ENCODE data around the gene CHRM1.

Gene CHRM1

GRCh38 chr11:62905296-62905695 lies 15.9 kb downstream of the CHRM1 start:
- DNase-seq (ENCODE audit: low spot score), result no peak

GRCh38 chr11:62902932-62903331 lies 18.2 kb downstream of the CHRM1 start:
- no peak for DNase-seq (ENCODE audit: low spot score)

- no peak for DNase-seq (ENCODE audit: low spot score)
Measured at GRCh38 chr11:62898027-62898426, 23.1 kb downstream of the CHRM1 start.

- DNase-seq (ENCODE audit: low spot score), result no peak
Measured at GRCh38 chr11:62897311-62897710, 23.9 kb downstream of the CHRM1 start.

DNA sequence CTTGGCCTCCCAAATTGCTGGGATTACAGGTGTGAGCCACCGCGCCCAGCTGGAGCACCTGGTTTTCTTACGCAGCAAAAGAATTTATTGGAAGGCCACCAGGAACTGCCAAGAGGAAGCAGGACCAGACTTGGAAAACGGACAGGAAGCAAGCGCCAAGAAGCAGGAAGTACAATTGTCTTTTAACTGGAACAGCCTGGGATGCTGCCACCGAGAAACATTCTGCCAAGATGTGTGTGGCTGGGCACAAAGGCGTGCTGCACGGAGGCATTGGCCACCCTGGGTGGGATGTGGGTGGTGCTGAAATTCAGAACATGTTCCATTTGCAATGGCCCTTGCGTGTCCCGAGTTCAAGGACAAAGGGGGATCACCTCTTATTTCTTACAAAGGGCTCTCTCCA lies 25.1 kb downstream of the CHRM1 start:
- DNase-seq (ENCODE audit: low spot score), result no peak

DNA sequence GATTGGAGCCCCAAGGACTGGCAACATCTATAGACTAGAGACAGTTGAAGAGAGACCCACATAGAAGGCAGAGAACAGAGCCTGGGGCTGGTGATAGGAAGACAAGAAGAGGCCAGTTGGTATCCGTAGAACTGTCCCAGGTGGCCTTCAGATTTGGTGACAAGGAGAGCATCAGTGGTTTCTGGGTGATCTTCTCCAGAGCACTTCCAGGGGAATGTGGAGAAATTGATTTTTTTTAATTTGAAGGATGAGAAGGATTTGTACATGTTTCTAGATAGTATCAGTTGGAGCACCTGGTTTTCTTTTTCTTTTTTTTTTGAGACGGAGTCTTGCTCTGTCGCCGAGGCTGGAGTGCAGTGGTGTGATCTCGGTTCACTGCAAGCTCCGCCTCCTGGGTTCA lies 25.7 kb downstream of the CHRM1 start:
- DNase-seq (ENCODE audit: low spot score), result no peak

DNA sequence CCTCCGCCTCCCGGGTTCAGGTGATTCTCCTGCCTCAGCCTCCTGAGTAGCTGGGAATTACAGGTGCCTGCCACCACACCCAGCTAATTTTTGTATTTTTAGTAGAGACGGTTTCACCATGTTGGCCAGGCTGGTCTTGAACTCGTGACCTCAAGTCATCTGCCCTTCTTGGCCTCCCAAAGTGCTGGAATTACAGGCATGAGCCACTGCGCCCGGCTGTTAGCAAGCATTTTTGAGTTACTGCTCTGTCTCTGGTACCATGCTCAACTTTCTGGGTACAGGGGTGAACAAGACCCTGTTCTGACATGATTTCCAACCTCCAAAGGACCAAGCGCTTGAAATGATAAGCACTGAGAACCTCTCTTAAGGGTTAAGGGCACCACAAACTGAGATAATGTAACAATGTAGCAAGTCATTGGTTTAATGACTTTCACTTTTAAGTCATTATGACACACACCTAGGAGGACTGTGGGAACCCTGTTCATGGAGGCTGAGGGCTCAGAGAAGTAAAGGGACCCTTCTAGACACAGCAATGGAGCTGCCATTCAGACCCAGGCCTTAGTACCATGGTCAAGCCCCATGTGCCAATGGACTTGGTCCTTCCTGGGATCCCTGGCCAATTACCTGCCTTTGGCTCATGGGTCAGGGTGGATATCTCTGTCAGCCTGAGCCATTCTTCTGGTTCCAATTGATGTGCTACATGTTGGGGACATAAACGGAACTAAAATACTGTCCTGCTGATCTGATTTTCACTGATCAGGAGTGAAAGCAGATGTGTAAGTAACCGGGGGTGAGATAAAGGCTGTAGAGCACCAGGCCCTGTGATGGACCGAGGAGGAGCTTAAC lies 28.9 kb downstream of the CHRM1 start:
- DNase-seq (ENCODE audit: low spot score), result no peak

GRCh38 chr11:62889484-62890437 lies 31.4 kb downstream of the CHRM1 start:
- no peak for DNase-seq (ENCODE audit: low spot score)

GRCh38 chr11:62889126-62889483 lies 32.1 kb downstream of the CHRM1 start:
- no peak for DNase-seq (ENCODE audit: low spot score)

DNA sequence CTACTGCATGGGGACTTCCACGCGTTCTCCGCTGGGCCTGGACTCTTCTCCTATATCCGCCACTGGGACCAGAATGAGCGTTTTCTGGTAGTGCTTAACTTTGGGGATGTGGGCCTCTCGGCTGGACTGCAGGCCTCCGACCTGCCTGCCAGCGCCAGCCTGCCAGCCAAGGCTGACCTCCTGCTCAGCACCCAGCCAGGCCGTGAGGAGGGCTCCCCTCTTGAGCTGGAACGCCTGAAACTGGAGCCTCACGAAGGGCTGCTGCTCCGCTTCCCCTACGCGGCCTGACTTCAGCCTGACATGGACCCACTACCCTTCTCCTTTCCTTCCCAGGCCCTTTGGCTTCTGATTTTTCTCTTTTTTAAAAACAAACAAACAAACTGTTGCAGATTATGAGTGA lies 32.8 kb downstream of the CHRM1 start:
- DNase-seq (ENCODE audit: low spot score), result no peak

- no peak for DNase-seq (ENCODE audit: low spot score)
Measured at GRCh38 chr11:62885137-62885750, 35.9 kb downstream of the CHRM1 start.

GRCh38 chr11:62883673-62884072 lies 37.5 kb downstream of the CHRM1 start:
- DNase-seq (ENCODE audit: low spot score), result no peak

DNA sequence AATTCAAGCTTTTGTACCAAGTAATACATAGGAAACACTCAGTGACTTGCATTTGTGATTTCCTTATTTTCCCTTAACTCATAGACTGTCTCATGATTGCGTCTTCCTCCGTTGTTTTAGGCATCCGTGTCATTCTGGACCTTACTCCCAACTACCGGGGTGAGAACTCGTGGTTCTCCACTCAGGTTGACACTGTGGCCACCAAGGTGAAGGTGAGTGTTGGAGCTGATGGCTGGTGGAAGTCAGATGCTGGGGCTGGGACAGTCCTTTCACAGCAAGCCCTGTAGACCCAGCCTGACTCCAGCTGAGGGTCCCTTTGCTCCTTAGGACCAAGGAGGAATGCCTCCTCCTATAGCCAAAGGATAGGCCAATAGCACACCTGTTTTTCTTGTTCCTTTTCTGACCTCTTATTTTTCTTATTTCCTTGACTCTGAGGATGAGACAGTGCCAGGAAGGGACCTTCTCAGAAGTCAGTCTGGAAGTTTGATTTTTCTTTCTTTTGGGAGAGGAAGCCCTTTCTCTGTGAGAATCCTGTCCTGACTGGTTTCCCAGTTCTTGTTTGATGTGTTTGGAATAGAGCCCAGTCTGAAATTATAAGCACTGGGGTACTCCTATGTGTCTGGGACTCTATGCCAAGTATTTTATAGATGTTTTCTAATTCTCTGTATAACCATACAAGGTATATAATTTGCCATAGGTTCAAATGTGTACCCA lies 38.2 kb downstream of the CHRM1 start:
- DNase-seq (ENCODE audit: low spot score), result no peak

GRCh38 chr11:62882431-62882749 lies 38.8 kb downstream of the CHRM1 start:
- DNase-seq (ENCODE audit: low spot score), result no peak

GRCh38 chr11:62881579-62882430 lies 39.4 kb downstream of the CHRM1 start:
- peak; percentile 92 for DNase-seq (ENCODE audit: low spot score)

- peak; percentile 86 for DNase-seq (ENCODE audit: low spot score)
Measured at GRCh38 chr11:62880803-62881578, 40.2 kb downstream of the CHRM1 start, which contains the start of gene SLC3A2. Gene SLC3A2 (plus strand): TSS chr11:62880896. CDS start chr11:62881024, 128 bp downstream.

DNA sequence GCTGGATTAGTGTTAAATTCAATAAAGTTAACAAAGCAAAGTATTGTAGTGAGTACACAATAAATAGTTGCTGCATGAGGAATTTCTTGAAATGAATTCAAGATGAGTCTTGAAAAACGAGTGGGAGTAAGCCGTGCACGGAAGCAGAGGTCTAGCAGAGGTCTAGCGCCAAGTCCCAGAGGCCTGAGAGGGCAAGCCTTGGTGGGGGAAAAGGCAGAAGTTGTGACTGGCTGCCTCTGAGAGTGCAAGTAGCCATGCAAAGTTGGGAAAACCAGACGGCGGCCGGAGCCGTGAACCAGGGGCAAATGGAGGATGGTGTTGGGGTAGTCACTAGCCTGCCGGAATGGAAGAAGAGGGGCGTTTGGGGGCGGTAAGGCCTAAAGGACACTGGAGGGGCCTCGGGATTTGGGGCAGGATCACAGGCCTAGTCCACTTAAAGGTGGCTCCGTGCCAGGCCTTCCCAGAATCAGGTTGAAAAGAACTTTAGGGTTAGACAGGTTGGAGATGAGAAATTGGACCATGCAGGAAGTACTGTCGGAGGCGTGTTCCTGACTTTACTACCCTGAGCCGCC lies 40.8 kb downstream of the CHRM1 start:
- no peak for DNase-seq (ENCODE audit: low spot score)

GRCh38 chr11:62879235-62879978 lies 41.8 kb downstream of the CHRM1 start:
- no peak for DNase-seq (ENCODE audit: low spot score)

DNA sequence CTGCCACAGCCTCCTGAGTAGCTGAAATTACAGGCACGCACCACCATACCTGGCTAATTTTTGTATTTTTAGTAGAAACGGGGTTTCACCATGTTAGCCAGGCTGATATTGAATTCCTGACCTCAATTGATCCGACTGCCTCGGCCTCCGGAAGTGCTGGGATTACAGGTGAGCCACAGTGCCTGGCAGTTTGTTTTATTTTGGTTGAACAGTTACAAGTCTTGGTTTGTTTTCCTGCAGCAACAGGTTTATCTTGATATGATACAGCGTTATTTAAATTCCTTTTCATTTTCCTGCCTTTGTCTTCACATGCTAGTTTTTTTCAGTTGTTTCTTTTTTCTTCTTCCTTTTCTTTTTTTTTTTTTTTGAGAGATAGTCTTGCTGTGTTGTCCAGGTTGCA lies 44.5 kb downstream of the CHRM1 start:
- no peak for DNase-seq (ENCODE audit: low spot score)

All from CD4-positive, alpha-beta T cell treated with Interleukin-6 at 100 ng/mL for 8 hours (primary cell).